ES-I3 (cell line): ENCODE measurements around the gene FOXS1.

ENCODE experiments used
- H3K36me3 ChIP-seq: 2 replicates; pipeline ENCODE4 v1.6.1; 2013; ENCODE audit warnings: mild to moderate bottlenecking, low read length, control low read depth, moderate library complexity; ENCODE audit not compliant: insufficient read depth
- H3K4me1 ChIP-seq: 2 replicates; pipeline ENCODE4 v1.6.1; 2013; ENCODE audit warnings: mild to moderate bottlenecking, control low read depth, low read length; ENCODE audit not compliant: insufficient read depth
- H3K9ac ChIP-seq: 2 replicates; pipeline ENCODE4 v1.6.1; 2013; ENCODE audit warnings: low read depth, mild to moderate bottlenecking, low read length, moderate library complexity
- H3K9me3 ChIP-seq: 2 replicates; pipeline ENCODE4 v1.6.1; 2013; ENCODE audit warnings: mild to moderate bottlenecking, low read length, moderate library complexity; ENCODE audit not compliant: control insufficient read depth, insufficient read depth

Gene FOXS1

GRCh38 chr20:31866221-31866620 lies 20.8 kb upstream of the FOXS1 start:
- H3K9ac ChIP-seq, result no peak overlapping the region
- H3K4me1 ChIP-seq, result peaks cover 4% of the 10 kb centered on the region; the same call in 1 of the 2 replicates
- H3K36me3 ChIP-seq, result no peaks in the 10 kb centered on the region
- no peaks in the 10 kb centered on the region for H3K9me3 ChIP-seq

DNA sequence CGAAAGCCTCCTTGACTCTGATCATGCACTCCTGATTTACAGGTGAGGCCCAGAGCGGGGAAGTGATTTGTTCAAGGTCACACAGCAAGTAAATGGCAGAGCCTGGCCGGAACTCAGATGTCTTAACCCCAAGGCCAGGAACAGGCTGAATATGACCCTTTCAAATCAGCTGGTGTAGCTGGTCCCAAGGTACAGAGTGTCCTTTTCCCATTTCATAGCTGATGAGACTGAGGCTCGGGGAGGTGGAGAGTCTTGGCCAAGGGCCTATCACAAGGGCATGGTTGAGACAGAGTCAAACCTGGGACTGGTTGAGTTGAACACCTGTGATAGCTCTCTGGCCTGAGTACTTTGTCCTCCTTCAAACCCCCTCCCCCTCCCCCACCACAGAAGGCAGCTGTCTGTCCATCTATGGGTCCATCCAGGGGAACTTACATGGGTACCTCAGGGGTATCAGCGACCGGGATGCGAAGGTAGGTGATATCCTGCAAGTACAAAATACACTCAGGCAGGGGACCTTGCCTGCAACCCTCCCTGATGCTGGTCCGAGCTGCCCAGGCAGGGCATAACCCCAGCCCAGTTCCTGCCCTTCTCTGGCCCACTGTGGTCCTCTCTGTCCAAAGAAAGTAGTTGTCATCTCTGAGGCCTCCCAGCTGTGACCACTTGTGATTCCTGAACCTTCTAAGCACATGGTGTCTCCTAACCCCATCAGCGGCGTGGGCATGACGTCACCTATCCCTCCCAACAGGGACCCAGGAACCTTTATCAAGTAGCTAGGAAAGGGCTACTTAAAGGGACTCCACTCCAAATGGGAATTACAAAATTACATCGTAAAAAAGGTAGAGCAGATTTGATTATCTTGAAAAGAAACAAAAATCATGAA lies 19.4 kb upstream of the FOXS1 start:
- Histone ChIP-seq H3K9ac (no peak overlapping the region), H3K4me1 (peaks cover 9% of the 10 kb centered on the region; the same call in 1 of the 2 replicates), H3K9me3 (no peaks in the 10 kb centered on the region), H3K36me3 (no peaks in the 10 kb centered on the region)

- Histone ChIP-seq H3K9me3 (no peaks in the 10 kb centered on the region), H3K4me1 (peaks cover 5% of the 10 kb centered on the region; the same call in 1 of the 2 replicates), H3K9ac (no peak overlapping the region), H3K36me3 (no peaks in the 10 kb centered on the region)
Observed at GRCh38 chr20:31863296-31864085, 18.1 kb upstream of the FOXS1 start.

DNA sequence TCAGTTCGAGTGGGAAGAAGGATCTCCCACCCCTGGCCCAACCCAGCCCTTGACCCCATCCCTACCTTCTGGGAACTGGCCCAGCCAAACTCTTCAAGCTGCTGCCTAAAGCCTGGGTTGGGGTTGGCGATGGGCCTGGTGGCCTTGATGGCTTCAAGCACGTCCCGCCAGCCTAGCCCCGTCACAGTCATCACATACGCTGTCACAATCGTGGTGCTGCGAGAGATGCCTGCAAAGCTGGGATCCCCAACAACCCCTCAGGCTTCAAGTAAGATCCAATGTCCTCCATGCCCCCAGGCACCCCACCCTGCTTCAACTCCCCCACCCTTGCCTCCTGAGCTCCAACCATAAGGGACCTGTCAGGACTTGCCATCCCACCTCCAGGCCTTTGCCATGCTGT lies 17.1 kb upstream of the FOXS1 start:
- H3K4me1 ChIP-seq, result peaks cover 5% of the 10 kb centered on the region; the same call in 1 of the 2 replicates

DNA sequence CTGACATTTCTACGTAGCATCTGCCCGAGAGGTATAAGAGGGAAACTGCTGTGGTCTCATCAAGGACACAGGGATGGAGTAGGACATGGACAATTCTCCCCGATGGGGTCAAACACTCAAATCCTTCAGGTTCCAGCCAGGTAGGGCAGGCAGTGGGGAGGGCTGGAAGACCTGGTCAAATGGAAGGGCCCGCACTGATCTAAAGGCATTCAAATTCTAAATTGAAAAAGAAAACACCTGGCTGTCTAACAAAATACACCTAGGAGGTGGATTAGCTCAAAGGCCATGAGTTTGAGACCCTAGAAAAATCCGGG lies 16.7 kb upstream of the FOXS1 start:
- H3K9ac ChIP-seq, result peak overlapping the region; percentile 73
- no peaks in the 10 kb centered on the region for H3K36me3 ChIP-seq
- no peaks in the 10 kb centered on the region for H3K9me3 ChIP-seq
- peaks cover 5% of the 10 kb centered on the region; the same call in 1 of the 2 replicates for H3K4me1 ChIP-seq

More for the DNA sequence above, 17.1 kb upstream of the FOXS1 start:
- H3K9ac ChIP-seq, result no peak overlapping the region
- no peaks in the 10 kb centered on the region for H3K36me3 ChIP-seq
- no peaks in the 10 kb centered on the region for H3K9me3 ChIP-seq

DNA sequence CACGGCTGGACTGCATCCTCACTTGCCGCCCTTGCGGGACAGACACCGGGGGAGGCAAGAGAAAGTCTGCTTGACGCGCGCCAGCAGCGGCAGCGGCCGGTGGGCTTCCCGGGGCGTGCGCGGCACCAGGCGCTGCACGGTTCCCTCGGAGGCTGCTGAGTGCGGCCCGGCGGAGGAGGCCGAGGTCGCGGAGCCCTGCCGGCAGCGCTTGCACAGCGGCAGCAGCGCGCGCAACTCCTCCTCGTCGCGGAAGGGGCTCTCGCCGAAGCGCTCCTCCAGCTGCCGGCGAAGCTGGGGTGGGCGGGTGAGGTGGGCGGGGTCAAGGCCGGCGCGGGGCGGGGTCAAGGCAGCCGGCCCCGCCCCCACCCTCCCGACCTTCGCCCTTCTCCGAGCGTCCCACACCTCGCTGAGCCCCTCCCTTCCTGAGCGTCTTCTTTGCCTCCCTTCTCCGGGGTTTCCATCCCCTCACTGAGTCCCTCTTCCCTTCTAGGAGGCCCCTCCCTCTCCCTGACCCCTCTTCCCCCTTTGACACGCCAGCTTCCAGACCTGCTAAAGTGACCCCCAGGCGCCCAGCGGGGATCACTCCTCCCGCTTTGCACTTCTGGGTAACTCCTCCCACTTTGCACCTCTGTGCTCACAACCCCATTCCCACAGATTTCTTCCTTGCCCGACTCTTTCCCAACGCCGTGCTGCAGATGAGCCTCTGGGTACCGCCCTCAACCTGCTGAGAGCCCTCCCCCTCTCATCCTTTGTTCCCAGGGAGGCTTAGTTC lies 16.2 kb upstream of the FOXS1 start:
- H3K36me3 ChIP-seq, result no peaks in the 10 kb centered on the region

DNA sequence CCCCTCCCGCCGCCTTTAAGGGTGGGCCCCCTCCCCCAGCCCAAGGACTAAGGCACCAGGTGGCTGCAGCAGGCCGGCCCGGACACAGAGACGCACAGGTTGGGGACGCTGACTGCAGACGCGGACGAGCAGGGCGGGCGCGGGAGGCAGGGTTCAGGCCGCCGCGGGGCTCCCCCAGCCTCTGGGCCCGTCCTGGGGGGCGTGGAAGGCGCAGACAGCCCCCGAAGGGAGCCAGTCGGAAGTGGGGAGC lies 15.7 kb upstream of the FOXS1 start:
- Histone ChIP-seq H3K4me1 (peaks cover 5% of the 10 kb centered on the region; the same call in 1 of the 2 replicates), H3K36me3 (no peaks in the 10 kb centered on the region), H3K9ac (peak overlapping the region; percentile 66), H3K9me3 (no peaks in the 10 kb centered on the region)

More for the DNA sequence above, 16.2 kb upstream of the FOXS1 start:
- H3K9me3 ChIP-seq, result no peaks in the 10 kb centered on the region
- H3K4me1 ChIP-seq, result peaks cover 5% of the 10 kb centered on the region; the same call in 1 of the 2 replicates
- H3K9ac ChIP-seq, result peak overlapping the region; percentile 73

DNA sequence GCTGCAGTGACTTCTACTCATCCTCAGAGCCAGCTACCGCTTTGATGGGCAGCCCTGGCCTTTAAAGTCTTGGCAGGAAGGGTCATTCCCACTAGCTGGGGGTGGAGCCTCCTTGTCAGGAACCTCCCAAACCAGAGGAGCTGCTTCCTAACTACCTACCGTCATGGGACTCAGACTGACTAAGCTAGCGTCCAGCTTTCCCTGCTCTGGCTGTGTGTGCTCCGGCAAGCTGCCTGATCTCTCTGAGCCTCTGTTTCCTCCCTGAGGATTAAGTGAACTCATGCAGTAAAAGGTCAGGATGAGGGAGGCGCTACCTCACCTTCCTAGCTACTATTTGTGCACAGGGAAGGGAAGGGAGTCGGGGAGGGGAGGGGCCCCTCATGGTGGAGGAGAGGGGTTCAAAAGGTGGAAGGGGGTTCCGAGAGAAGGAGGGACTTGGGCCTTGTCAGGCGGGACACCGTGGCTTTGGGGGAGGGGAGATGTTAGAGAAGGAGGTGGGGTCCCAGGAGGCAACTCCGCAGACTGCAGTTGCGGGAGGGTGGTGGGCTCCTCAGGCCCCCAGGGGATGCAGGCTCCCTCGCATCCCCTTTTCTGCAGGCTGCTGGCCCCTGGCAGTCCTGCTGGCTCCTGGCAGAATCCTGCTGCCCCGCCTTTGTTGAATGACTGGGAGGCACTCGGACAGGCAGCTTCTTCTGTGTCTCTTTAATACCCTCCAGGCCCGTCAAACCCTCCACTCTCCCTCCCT lies 15.2 kb upstream of the FOXS1 start:
- Histone ChIP-seq H3K9ac (peak overlapping the region; percentile 66; the same call in 1 of the 2 replicates), H3K9me3 (no peaks in the 10 kb centered on the region), H3K4me1 (peaks cover 5% of the 10 kb centered on the region; the same call in 1 of the 2 replicates), H3K36me3 (no peaks in the 10 kb centered on the region)

DNA sequence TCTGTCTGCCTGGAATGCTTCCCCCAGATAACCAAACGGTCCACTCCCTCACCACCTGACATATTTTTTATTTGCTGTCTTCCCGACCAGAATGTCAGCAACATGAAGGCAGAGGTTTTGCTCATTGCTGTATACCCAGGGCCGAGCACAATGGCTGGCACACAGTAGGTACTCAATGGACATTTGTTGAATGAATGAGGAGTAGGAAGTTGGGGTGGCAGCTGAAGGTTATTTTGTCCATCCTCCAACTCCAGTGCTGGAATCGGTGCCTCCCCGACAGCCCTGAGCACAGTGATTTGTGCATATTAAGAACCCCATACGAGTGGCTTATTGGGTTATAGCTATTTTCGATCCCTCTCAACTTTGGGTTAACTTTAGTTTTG lies 14.6 kb upstream of the FOXS1 start:
- H3K36me3 ChIP-seq, result no peaks in the 10 kb centered on the region
- H3K9ac ChIP-seq, result no peak overlapping the region
- H3K9me3 ChIP-seq, result no peaks in the 10 kb centered on the region
- H3K4me1 ChIP-seq, result peaks cover 5% of the 10 kb centered on the region; the same call in 1 of the 2 replicates

- Histone ChIP-seq H3K36me3 (no peaks in the 10 kb centered on the region), H3K9me3 (no peaks in the 10 kb centered on the region), H3K9ac (no peak overlapping the region), H3K4me1 (peaks cover 5% of the 10 kb centered on the region; the same call in 1 of the 2 replicates)
Observed at GRCh38 chr20:31859266-31859997, 14.0 kb upstream of the FOXS1 start.

DNA sequence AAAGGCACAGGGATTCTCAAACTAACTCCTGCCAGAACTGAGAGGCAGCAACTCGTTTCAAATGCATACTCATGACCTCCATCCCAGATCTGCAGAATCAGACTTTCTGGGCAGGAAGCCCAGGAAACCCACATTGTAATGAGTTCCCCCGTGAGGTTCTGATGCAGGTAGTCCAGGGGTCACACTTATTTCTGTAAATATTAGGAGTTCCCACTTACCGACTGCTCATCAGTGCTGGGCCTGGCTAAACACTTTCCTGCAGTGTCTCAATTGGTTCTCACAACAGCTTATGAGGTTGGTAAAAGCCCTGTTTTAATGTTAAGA lies 13.3 kb upstream of the FOXS1 start:
- Histone ChIP-seq H3K9ac (no peak overlapping the region), H3K4me1 (peaks cover 5% of the 10 kb centered on the region; the same call in 1 of the 2 replicates), H3K9me3 (no peaks in the 10 kb centered on the region), H3K36me3 (no peaks in the 10 kb centered on the region)

- Histone ChIP-seq H3K36me3 (no peaks in the 10 kb centered on the region), H3K9ac (no peak overlapping the region), H3K4me1 (peaks cover 5% of the 10 kb centered on the region; the same call in 1 of the 2 replicates), H3K9me3 (no peaks in the 10 kb centered on the region)
Observed at GRCh38 chr20:31857861-31858759, 12.7 kb upstream of the FOXS1 start.

- Histone ChIP-seq H3K9ac (no peak overlapping the region), H3K36me3 (no peaks in the 10 kb centered on the region), H3K9me3 (no peaks in the 10 kb centered on the region), H3K4me1 (peaks cover 5% of the 10 kb centered on the region; the same call in 1 of the 2 replicates)
Observed at GRCh38 chr20:31856516-31856915, 11.1 kb upstream of the FOXS1 start.
